Measurements from ENCODE around the gene SCN9A. TPM values are rescaled to one million over a fixed set of nuclear protein-coding genes. Genes with fewer than 3 reads are reported as not detected.

The SCN9A gene
- total RNA-seq, 1 experiment from 2014 or later, result 1.3 TPM

- no peak overlapping the region for H3K4me2 ChIP-seq (ENCODE audit: insufficient read depth, insufficient read length, low read length)
- no peak overlapping the region for H3K23ac ChIP-seq (ENCODE audit: insufficient read length, low read depth, low read length)
- H3K27me3 ChIP-seq (ENCODE audit: insufficient read depth, low read length), result no peaks in the 10 kb centered on the region
- H3K4me1 ChIP-seq (ENCODE audit: insufficient read depth, low read length), result no peaks in the 10 kb centered on the region
- H3K79me1 ChIP-seq (ENCODE audit: insufficient read depth, low read depth, low read length, poor library complexity, severe bottlenecking), result no peaks in the 10 kb centered on the region
- Mint-ChIP-seq H3K4me1 (no peaks in the 10 kb centered on the region), H3K9me3 (no peaks in the 10 kb centered on the region), H3K4me3 (no peak overlapping the region), H3K36me3 (ENCODE audit: insufficient read depth in 1 of 3, low read depth in 3 of 3) (no peaks in the 10 kb centered on the region), H3K27me3 (ENCODE audit: low read depth) (no peaks in the 10 kb centered on the region), H3K27ac (no peak overlapping the region)
- no peak overlapping the region for H2BK5ac ChIP-seq (ENCODE audit: insufficient read length, low read length)
- H3K23me2 ChIP-seq (ENCODE audit: insufficient read length, low read depth, low read length, poor library complexity, severe bottlenecking), result no peaks in the 10 kb centered on the region
- H3K79me2 ChIP-seq (ENCODE audit: insufficient read depth, low read length), result no peaks in the 10 kb centered on the region
- H4K91ac ChIP-seq (ENCODE audit: insufficient read length, low read depth, low read length), result no peak overlapping the region
- no peak overlapping the region for H3K56ac ChIP-seq (ENCODE audit: insufficient read length, low read depth, low read length)
- no peak overlapping the region for H3K18ac ChIP-seq (ENCODE audit: insufficient read length, low read depth, low read length)
- H3T11ph ChIP-seq (ENCODE audit: low read length), result no peak overlapping the region
- no peak overlapping the region for H2BK12ac ChIP-seq (ENCODE audit: insufficient read length, low read depth, low read length)
- no peak overlapping the region for H3K4ac ChIP-seq (ENCODE audit: low read depth, low read length)
- no peak overlapping the region for H2BK20ac ChIP-seq (ENCODE audit: low read depth, low read length, poor library complexity, severe bottlenecking)
- H2AFZ ChIP-seq (ENCODE audit: low read length), result no peak overlapping the region
- no peaks in the 10 kb centered on the region for H3K9me3 ChIP-seq (ENCODE audit: control insufficient read depth, low read depth, low read length)
- H3K27ac ChIP-seq (ENCODE audit: insufficient read length, low read depth, low read length), result no peak overlapping the region
- no peak for TF ChIP-seq CTCF (conservative IDR thresholded peaks at IDR 0.05)
- no peaks in the 10 kb centered on the region for H4K20me1 ChIP-seq (ENCODE audit: control insufficient read depth, insufficient read depth, insufficient read length)
- no peak overlapping the region for H2BK15ac ChIP-seq (ENCODE audit: low read depth, low read length)
- WGBS (ENCODE audit: extremely low coverage, insufficient read length, low lambda C conversion rate), result 100% methylated on average over 1 of the region's 3 CpGs
- no peak overlapping the region for H3K14ac ChIP-seq (ENCODE audit: insufficient read depth, low read length)
- H4K8ac ChIP-seq (replicated peaks; ENCODE audit: insufficient read length, low read depth, low read length), result no peak overlapping the region
- H4K5ac ChIP-seq (ENCODE audit: insufficient read length, low read depth, low read length), result no peak overlapping the region
- no peak overlapping the region for H2AK5ac ChIP-seq (ENCODE audit: insufficient read length, low read length)
- H3K9ac ChIP-seq (ENCODE audit: extremely low read depth, insufficient read length, low read length), result no peak overlapping the region
- H2BK120ac ChIP-seq (ENCODE audit: low read depth, low read length, poor library complexity, severe bottlenecking), result no peak overlapping the region
- DNase-seq, result no peak
Measured at GRCh38 chr2:166393008-166393407, 17.3 kb upstream of the SCN9A start.

Data from H9 (cell line).